Spinal cord (tissue), 10 donors: ENCODE results near the gene MS4A4A. TPM values are rescaled to one million over a fixed set of nuclear protein-coding genes. Genes with fewer than 3 reads are reported as not detected.

Experiments used
- DNase-seq, 6 donors: peaks; one replicate each; pipeline versions ENCODE4 v3.0.0 to v3.0.0-alpha.2; 2013 to 2015; ENCODE audit warnings: low spot score in 6 of 6, low read depth in 4 of 6
- H3K27ac ChIP-seq: one replicate; pipeline ENCODE4 v1.5.1; 2013; ENCODE audit warnings: low read depth, low read length, control low read depth
- H3K27me3 ChIP-seq: one replicate; pipeline ENCODE4 v1.6.1; 2013; ENCODE audit warnings: low read length; ENCODE audit not compliant: control insufficient read depth, insufficient read depth
- H3K36me3 ChIP-seq: one replicate; pipeline ENCODE4 v1.6.1; 2013; ENCODE audit warnings: low read length; ENCODE audit not compliant: control insufficient read depth, insufficient read depth
- H3K4me1 ChIP-seq: one replicate; pipeline ENCODE4 v1.6.1; 2013; ENCODE audit warnings: low read length; ENCODE audit not compliant: control insufficient read depth, insufficient read depth
- H3K4me3 ChIP-seq: one replicate; pipeline ENCODE4 v1.5.1; 2013; ENCODE audit warnings: low read depth, low read length, control low read depth
- H3K9me3 ChIP-seq: one replicate; pipeline ENCODE4 v1.6.1; 2013; ENCODE audit warnings: low read length; ENCODE audit not compliant: control insufficient read depth, insufficient read depth
- WGBS: methylation state at CpG from one replicate; pipeline ENCODE4 v1.1.5; 2013; ENCODE audit warnings: missing lambda C conversion rate; ENCODE audit not compliant: insufficient coverage; 5-methylcytosine and 5-hydroxymethylcytosine counted together
- polyA plus RNA-seq, 2 donors: library from polyadenylated mRNA; unstranded; fragments of 120-200 nt; gene quantifications; one replicate each; pipeline ENCODE4 v1.2.1, GENCODE V29; 2013; ENCODE audit not compliant: insufficient read length in 2 of 2
- total RNA-seq, 2 donors: library from RNA; depleted of rRNA in 1 of 2; stranded (reverse); fragments of 120-200 nt in 1 of 2; fragments of >200 nt in 1 of 2; gene quantifications; one replicate each; pipeline versions ENCODE4 v1.2.3 to v1.2.4, GENCODE V29; 2013 to 2014
- donor health status: healthy.

MS4A4A gene
- total and polyA plus RNA-seq, 4 donors: 2.3 to 11.0 (median 6.6) TPM

DNA sequence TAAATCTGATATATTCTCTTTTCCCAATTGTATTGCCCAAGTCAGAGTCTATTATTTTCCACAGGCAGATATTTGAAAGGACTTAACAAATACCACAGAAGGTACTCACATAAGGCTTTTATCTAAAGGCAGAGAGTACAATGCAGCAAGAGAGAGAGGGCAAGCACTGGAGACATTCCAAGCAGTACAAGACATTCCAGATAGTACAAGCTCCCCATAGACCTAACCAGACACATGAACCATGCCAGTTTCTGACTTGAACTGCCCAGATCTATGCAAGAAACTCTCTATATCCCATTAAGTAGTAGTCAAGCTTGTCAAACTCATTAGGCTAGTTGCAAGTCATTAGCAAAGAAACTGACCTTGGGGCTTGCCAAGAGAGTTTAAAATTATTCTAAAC lies 35.4 kb downstream of the MS4A4A start:
- no peaks in the 10 kb centered on the region for H3K36me3 ChIP-seq
- no peaks in the 10 kb centered on the region for H3K4me1 ChIP-seq
- no peak overlapping the region for H3K27ac ChIP-seq
- H3K4me3 ChIP-seq: no peak overlapping the region
- no peaks in the 10 kb centered on the region for H3K9me3 ChIP-seq
- peak in 2 of 6 donors; percentile 21 to 54 for DNase-seq
- no peaks in the 10 kb centered on the region for H3K27me3 ChIP-seq

GRCh38 chr11:60316317-60316716 lies 35.9 kb downstream of the MS4A4A start:
- Histone ChIP-seq H3K36me3 (no peaks in the 10 kb centered on the region), H3K27ac (no peak overlapping the region), H3K27me3 (no peaks in the 10 kb centered on the region), H3K4me1 (no peaks in the 10 kb centered on the region), H3K9me3 (no peaks in the 10 kb centered on the region), H3K4me3 (no peak overlapping the region)
- no peak for DNase-seq
- no CpG with 5 or more reads among the region's 2 CpGs for WGBS

GRCh38 chr11:60318726-60319125 lies 38.3 kb downstream of the MS4A4A start:
- Histone ChIP-seq H3K27me3 (no peaks in the 10 kb centered on the region), H3K36me3 (no peaks in the 10 kb centered on the region), H3K4me3 (no peak overlapping the region), H3K4me1 (no peaks in the 10 kb centered on the region), H3K9me3 (no peaks in the 10 kb centered on the region), H3K27ac (no peak overlapping the region)
- 58% methylated on average over 2 of the region's 2 CpGs for WGBS
- no peak for DNase-seq

DNA sequence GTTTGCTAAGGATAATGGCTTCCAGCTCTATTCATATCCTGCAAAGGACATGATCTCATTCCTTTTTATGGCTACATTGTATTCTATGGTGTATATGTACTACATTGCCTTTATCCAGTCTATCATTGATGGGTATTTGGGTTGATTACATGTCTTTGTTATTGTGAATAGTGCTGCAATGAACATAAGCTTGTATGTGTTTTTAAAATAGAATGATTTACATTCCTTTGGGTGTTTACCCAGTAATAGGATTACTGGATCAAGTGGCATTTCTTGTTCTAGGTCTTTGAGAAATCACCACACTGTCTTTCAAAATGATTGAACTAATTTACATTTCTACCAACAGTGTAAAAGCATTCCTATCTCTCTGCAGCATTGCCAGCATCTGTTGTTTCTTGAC lies 40.6 kb downstream of the MS4A4A start:
- H3K9me3 ChIP-seq: no peaks in the 10 kb centered on the region
- H3K27ac ChIP-seq: no peak overlapping the region
- H3K4me1 ChIP-seq: no peaks in the 10 kb centered on the region
- no peak overlapping the region for H3K4me3 ChIP-seq
- DNase-seq: no peak
- H3K36me3 ChIP-seq: no peaks in the 10 kb centered on the region
- no peaks in the 10 kb centered on the region for H3K27me3 ChIP-seq

- 100% methylated on average over 1 of the region's 1 CpG for WGBS
- H3K27ac ChIP-seq: no peak within 1 kb of the TSS
- H3K4me3 ChIP-seq: no peak within 1 kb of the TSS
- DNase-seq: no peak
- H3K4me1 ChIP-seq: no peaks in the 10 kb centered on the region
- H3K9me3 ChIP-seq: no peaks in the 10 kb centered on the region
- H3K27me3 ChIP-seq: no peaks in the 10 kb centered on the region
- no peaks in the 10 kb centered on the region for H3K36me3 ChIP-seq
These were observed 46.5 kb downstream of the MS4A4A start, which contains the start of gene MS4A6E for GRCh38 chr11:60326955-60327354. Gene MS4A6E (plus strand): TSS chr11:60327255. CDS start chr11:60334896, 7,641 bp downstream.

DNA sequence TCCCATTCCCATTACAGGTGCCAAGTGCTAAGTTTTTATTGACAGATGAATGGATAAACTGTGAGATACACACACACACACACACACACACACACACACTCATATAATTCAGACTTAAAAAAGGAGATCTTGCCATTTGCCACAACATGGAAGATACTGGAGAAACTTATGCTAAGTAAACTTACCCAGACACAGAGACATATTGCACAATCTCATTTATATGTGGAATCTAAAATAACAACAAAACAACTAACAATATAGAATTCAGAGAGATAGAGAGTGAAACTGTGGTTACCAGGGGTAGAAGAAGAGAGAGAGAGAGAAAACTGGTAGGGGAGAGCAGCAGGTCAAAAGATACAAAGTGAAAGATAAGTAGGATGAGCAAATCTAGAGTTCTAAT lies 48.0 kb downstream of the MS4A4A start:
- no peaks in the 10 kb centered on the region for H3K4me1 ChIP-seq
- no peak for DNase-seq
- no peak overlapping the region for H3K4me3 ChIP-seq
- no peaks in the 10 kb centered on the region for H3K27me3 ChIP-seq
- H3K27ac ChIP-seq: no peak overlapping the region
- no peaks in the 10 kb centered on the region for H3K9me3 ChIP-seq
- H3K36me3 ChIP-seq: no peaks in the 10 kb centered on the region

DNA sequence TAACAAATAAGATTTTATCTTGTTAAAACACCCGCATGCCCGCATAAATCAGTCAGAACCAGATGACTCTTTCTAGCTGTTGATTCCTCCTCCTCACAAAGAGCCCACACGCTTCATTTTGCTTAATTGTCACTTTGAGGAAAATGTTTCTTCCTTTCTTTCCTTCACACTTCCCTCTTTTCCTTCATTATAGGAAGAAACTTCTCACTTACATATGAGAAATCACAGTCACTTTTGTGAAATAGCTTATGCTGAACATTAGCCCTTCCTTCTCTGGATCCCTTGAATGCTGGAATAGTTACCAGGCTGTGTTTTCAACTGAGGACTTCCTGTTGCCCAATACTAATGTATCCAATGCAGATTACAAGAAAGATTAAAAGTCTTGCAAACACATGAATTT lies 52.4 kb downstream of the MS4A4A start:
- Histone ChIP-seq H3K27me3 (no peaks in the 10 kb centered on the region), H3K4me1 (no peaks in the 10 kb centered on the region), H3K36me3 (no peaks in the 10 kb centered on the region), H3K4me3 (no peak overlapping the region), H3K27ac (no peak overlapping the region), H3K9me3 (no peaks in the 10 kb centered on the region)
- DNase-seq: no peak
- 94% methylated on average over 3 of the region's 3 CpGs for WGBS

- Histone ChIP-seq H3K36me3 (no peaks in the 10 kb centered on the region), H3K27ac (no peak overlapping the region), H3K4me1 (no peaks in the 10 kb centered on the region), H3K4me3 (no peak overlapping the region), H3K9me3 (no peaks in the 10 kb centered on the region), H3K27me3 (no peaks in the 10 kb centered on the region)
- WGBS: 40% methylated on average over 1 of the region's 2 CpGs
- peak in 3 of 6 donors; percentile 13 to 70 (median 65) for DNase-seq
These were observed 53.6 kb downstream of the MS4A4A start for GRCh38 chr11:60334005-60334620.

DNA sequence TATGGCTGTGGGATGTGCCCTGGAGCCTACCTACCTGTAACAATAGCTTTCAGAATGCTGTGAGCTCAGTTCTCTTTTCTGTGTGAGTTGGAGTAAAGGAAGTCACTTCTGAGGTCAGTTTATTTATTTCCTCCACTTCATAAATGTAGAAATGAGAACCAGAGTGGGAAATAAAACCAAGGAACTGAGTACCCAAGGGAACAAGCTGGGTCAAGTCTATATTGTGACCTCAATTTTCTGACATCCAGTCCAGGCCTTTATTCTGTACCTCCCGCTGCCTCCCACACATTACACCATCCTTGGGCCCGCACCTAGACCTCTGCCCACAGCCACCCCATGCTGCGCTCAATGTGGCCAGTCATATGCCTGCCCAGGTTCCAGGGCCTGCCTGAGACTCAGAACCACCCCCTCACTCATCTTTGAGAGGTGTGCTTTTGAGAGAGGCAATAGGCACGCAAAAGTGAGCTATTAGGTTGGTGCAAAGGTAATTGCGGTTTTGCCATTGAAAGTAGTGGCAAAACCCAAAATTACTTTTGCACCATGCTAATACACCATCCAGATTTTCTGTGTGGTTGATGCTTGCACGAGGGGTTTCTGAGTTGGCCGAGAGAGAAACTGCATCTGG lies 56.4 kb downstream of the MS4A4A start:
- H3K36me3 ChIP-seq: no peaks in the 10 kb centered on the region
- H3K27ac ChIP-seq: no peak overlapping the region
- no peak overlapping the region for H3K4me3 ChIP-seq
- no peak for DNase-seq
- H3K9me3 ChIP-seq: no peaks in the 10 kb centered on the region
- WGBS: 93% methylated on average over 2 of the region's 7 CpGs
- H3K27me3 ChIP-seq: no peaks in the 10 kb centered on the region
- H3K4me1 ChIP-seq: no peaks in the 10 kb centered on the region

GRCh38 chr11:60338053-60338452 lies 57.6 kb downstream of the MS4A4A start:
- no peaks in the 10 kb centered on the region for H3K4me1 ChIP-seq
- no peaks in the 10 kb centered on the region for H3K36me3 ChIP-seq
- DNase-seq: no peak
- H3K4me3 ChIP-seq: no peak overlapping the region
- H3K27me3 ChIP-seq: no peaks in the 10 kb centered on the region
- no peaks in the 10 kb centered on the region for H3K9me3 ChIP-seq
- no peak overlapping the region for H3K27ac ChIP-seq
- WGBS: 86% methylated on average over 1 of the region's 2 CpGs
